NOMO-1 (cell line): ENCODE results near the gene DIMT1.
A peak's percentile ranks its signal among the peaks of the same experiment; 100 is the strongest.

ENCODE experiments used
- DNase-seq, 2 experiments: peaks; one replicate each; lab custom pipeline; 2025; ENCODE audit not compliant: unreplicated experiment in 2 of 2; lab: John Stamatoyannopoulos, UW

The DIMT1 gene

DNA sequence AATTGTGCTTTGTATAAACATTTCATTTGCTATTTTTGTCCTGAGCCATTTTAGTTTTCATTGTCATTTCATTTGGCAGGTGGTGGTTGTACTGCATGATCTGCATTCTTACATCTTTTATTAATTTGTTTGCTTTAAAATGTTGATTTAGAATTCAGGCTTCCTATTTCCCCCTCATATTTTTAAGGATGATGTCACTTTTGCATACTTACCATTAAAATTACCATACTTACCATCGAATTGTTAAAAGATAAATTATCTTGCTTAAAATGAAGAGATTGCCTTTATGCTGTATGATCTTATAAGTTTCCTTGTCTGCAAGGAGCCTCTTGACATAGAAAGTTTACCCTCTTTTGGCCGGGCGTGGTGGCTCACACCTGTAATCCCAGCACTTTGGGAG lies 31.1 kb downstream of the DIMT1 start:
- no peak for DNase-seq

DNA sequence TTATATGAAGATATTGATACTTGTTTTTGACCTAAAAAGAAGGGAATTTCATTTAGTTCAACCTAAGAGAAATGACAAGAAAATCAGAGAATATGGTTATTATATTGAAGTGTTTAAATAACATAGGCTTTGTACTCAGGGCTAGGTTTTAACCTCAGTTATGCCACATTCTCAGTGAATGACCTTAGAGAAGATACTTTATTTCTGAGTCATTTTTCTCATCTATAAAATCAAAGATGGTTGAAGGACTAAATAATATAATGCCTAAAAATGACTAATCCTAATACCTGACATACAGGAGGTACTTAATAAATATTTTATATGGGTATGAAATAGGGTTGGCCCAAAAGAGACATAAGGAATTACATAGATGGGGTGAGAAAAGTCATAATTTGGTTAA lies 32.3 kb downstream of the DIMT1 start:
- no peak for DNase-seq

DNA sequence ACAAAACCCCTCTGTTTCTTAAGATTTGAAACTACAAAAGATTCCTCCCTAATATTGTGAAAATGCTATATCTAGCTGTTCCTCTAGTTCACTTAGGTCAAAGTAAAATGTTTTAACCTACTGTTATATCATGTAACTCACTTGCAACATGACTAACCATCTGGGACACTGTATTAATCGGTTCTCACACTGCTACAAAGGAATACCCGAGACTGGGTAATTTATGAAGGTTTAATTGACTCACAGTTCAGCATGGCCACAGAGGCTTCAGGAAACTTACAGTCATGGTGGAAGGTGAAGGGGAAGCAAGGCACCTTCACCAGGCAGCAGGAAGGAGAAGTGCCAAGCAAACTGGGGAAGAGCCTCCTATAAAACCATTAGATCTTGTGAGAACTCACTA lies 34.7 kb downstream of the DIMT1 start:
- no peak for DNase-seq

DNA sequence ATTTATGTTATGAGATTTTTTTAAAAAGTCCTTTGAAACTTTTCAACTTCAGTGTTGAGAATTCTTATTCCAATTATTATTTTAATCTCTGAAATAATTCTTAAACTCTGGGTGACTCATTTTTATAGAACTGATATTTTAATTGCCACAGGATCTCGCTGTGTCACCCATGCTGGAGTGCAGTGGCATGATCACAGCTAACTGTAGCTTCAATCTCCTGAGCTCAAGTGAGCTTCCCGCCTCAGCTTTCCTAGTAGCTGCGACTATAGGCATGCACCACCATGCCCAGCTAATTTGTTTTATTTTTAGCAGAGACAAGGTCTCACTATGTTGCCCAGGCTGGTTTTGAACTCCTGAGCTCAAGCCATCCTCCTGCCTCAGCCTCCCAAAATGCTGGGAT lies 41.0 kb downstream of the DIMT1 start:
- no peak for DNase-seq

DNA sequence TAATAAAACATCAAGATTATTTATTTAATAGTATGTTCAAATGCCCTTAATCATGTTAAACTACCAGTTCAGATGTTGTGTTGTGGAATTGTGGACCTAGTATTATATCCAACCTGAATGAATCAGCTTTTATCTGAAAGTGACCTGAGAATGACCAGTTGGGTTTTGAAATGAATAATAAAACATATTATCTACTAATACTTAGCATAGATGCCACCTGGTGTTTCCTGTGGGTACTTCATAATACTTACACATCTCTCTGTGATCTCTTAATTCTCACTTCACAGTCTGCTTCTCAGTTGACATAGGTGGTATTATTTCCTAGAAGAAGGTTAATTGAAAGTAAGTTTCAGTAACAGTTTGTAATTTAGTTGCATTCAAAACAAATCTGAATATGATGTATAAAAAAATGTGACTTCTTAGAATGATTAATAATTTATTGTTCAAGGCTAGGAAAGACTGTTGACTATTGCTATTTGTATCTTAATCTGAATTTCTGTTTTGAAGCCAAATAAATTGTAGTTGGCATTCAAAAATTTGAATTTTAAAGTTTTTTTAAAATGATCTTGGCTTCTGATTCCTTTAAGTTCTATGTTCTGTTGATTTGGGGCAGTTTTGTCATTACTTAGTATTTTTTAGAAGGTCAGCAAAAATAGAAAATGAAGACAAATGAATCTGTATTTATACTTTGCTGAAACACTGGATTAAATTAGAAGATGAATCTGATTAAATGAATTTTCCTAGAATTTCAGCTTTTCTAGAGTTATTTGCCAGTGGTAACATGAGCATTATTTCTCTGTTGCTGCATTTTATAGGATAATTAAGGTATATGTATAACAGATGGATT lies 49.5 kb downstream of the DIMT1 start:
- peak in 1 of 2 experiments; percentile 12 for DNase-seq

DNA sequence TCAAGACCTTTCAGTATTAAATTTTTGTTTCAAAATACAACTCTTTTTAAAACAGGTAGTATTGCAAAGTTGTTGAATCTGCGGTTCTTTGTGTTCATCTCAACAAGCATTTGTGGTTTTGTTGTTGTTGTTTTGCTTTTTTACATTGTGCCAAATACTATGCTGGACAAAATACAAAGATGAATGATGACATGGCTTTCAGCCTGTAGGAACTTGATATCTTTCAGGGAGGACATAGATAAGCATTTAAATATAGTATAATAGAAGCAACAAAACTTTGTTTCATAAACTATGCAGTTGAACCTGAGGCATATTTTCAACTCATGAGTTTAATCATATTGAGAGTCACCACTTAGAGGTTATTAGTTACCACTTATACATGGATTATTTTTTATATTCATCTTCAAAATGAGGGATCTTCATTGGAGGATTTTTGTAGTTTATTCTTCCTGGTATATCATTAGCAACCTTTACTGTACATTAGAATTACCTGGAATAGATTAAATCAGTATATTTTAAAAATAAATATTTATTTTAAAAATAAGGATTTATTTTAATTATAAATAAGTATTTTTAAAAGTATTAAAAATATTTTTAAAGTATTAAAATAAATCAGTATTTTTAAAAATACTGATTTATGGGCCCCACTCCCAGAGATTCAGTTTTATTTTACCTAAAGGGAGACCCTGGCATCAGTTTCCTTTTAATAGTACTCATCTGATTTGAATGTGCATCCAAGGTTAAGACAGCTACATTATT lies 54.8 kb downstream of the DIMT1 start:
- DNase-seq: no peak

DNA sequence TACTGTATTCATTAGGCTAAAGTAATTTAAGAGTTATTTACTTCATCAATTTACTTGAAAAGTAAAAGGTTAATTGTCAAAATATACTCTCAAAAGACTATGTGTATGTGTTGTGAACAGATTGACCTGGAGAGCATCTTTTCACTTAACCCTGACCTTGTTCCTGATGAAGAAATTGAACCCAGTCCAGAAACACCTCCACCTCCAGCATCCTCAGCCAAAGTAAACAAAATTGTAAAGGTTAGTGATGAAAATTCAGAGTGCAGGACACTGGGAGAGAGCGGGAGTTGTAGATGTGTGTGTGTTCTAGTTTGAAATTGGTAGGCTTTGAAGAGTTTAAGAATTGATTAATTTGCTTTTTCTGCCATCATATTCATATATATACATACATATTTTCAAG lies 55.8 kb downstream of the DIMT1 start:
- DNase-seq: no peak

DNA sequence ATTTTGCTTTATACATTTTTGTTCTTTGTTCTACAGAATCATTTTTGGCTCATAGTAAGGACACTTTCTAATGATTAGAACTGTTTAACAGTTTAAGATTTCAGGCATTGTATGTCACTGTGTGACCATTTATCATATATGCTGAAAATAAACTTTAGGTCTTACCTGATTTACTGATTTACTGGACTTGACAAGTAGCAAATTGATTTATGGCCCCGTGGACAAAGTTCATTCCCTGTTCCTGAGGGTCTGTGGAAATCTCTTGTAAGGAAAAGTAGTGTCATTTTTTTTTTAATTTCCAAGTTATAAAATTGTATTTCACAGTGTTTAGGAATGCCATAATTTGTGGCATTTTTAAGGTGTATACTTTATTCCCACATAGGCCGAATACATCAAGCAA lies 57.0 kb downstream of the DIMT1 start:
- no peak for DNase-seq

DNA sequence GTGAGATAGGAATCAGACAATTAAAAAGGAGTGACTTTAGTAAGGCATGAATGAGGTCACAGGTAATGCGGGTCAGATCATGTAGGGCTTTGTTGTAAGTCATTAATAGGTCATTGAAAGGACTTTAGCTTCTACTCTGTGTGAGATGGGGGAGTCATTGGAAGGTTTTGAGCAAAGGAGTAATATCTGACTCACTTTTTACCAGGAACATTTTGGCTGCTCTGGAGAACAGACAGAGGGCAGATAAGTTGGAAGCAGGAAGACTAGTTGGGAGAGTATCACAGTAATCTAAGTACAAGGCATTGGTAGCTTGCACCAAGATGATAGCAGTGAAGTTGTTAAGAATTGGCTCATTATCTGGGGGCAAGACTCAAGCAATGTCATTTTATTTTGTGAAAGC lies 60.3 kb downstream of the DIMT1 start:
- no peak for DNase-seq

DNA sequence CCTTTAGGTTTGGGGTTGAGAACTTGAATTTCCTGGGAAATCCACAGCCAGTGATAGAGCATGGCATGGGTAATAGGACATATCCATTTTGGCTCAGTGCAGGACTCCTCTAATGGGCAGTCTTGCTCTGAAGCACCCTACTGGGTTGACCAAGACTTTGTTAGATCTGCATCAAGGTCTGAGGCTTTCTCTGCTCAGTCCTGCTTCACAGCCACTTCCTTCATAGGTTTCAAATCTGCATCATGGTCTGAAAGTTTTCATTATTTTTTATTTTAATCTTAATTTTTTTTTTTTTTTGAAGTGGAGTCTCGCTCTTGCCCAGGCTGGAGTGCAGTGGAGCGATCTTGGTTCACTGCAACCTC lies 61.2 kb downstream of the DIMT1 start:
- DNase-seq: no peak

DNA sequence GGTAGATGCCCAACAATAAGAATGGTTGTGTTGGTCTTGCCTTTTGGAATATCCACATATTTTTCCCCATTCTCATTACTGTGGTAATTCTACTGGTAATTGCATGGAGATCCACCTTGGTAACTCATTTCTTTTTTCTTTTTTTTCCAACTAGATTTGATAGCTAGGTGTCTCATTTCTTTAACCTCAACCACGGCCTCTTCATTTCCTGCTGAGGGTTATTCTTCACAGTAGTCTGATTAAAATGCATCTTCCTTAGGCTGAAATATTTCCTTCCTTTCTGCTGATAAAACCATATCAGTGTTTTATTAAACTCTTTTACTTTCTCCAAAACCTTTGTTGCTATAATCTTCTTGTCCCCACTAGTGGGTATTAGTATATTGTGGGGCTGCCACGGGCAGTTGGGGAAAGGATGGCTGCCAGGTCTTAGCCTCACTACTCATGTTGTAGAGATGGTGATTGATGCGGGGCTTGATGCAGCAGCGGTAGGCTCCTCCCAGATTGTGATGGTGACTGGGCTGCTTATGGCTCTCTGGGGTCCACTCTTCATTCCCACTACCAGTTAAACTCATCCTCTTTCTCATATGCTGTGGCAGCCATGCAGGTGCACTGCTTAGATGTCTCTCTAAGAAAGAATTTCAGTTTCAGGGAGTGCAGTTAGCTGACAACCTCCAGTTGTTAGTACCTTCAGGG lies 61.8 kb downstream of the DIMT1 start:
- DNase-seq: no peak

DNA sequence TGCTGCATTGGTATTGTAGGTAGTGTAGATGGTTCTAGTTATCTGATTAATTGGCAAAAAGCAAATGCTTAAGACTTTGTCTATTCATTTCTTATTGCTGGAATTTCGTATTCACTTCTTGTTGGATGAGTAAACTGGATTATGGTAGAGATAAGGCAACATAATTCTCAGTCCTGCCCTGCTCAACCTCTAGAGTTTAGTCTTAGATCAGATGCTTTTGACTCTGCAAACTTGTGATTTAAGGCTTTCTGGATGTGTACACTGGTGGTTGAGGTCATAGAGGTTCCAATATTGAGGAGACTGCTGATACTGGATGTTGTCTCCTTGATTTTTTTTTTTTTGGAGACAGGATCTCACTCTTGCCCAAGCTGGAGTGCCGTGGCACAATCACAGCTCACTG lies 62.7 kb downstream of the DIMT1 start:
- DNase-seq: no peak

DNA sequence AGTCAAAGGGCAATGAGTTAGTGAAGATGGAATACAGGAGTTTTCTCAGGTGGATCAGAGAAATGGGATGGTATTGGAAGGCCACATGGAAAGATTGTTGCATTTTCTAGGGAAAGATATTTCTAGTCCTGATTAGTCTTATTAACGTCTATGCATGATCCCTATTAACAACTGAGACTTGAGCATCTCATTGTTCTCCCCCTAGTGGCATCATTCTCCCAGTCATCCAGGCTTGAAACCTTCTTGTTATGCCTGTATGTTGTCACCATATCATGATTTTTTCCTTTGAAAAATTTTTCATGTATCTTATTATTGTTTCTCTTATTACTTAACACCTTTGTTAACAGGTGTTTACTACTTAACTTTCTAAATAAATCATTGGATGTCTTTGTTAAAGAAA lies 63.3 kb downstream of the DIMT1 start:
- DNase-seq: no peak
